Ascending aorta (tissue), 2 donors: ENCODE measurements around the gene OSBPL10. TPM values are rescaled to one million over a fixed set of nuclear protein-coding genes. Genes with fewer than 3 reads are reported as not detected.

Experiments
- DNase-seq, 2 donors: peaks; one replicate each; pipeline ENCODE4 v3.0.0-alpha.2; 2019; ENCODE audit warnings: low spot score in 2 of 2
- H3K27ac ChIP-seq, 2 donors: fragments of 200-600 bp; sonication (generic); one replicate each; pipeline ENCODE4 v1.5.1; 2016 to 2017; ENCODE audit warnings: mild to moderate bottlenecking in 1 of 2
- H3K27me3 ChIP-seq: fragments of 200-600 bp; sonication (generic); one replicate; pipeline ENCODE4 v1.5.1; 2017
- H3K36me3 ChIP-seq, 2 donors: fragments of 200-600 bp; sonication (generic); one replicate each; pipeline ENCODE4 v1.5.1; 2016
- H3K4me1 ChIP-seq, 2 donors: fragments of 200-600 bp; sonication (generic); one replicate each; pipeline ENCODE4 v1.5.1; 2016 to 2017; ENCODE audit warnings: mild to moderate bottlenecking in 1 of 2
- H3K4me3 ChIP-seq, 2 donors: fragments of 200-600 bp; sonication (generic); one replicate each; pipeline ENCODE4 v1.5.1; 2016 to 2017; ENCODE audit warnings: mild to moderate bottlenecking in 1 of 2
- H3K9me3 ChIP-seq, 2 donors: fragments of 200-600 bp; sonication (generic); one replicate each; pipeline ENCODE4 v1.5.1; 2016
- CTCF ChIP-seq, 3 experiments: fragments of 200-600 bp in 2 of 3; fragments of 450-650 bp in 1 of 3; sonication (generic) in 2 of 3; IDR thresholded peaks; one replicate each; pipeline ENCODE4 v1.5.1; 2016 to 2019; ENCODE audit warnings: antibody characterized with exemption in 3 of 3, mild to moderate bottlenecking in 1 of 3, moderate library complexity in 1 of 3
- intact Hi-C: fragments of 100-400 bp; cut with DNase I; formaldehyde crosslinking; loops from one replicate; pipeline ENCODE4 v1.15.1; 2023
- total RNA-seq: library from RNA; depleted of rRNA; stranded (reverse); fragments of >200 nt; gene quantifications from one replicate; pipeline ENCODE4 v1.1.0, GENCODE V29; 2016

Gene OSBPL10
- total RNA-seq, 1 donor from 2014 or later: 169 TPM

GRCh38 chr3:31936420-31937060 is 44.5 kb downstream of the OSBPL10 start:
- intact Hi-C loops: no loop called here

DNA sequence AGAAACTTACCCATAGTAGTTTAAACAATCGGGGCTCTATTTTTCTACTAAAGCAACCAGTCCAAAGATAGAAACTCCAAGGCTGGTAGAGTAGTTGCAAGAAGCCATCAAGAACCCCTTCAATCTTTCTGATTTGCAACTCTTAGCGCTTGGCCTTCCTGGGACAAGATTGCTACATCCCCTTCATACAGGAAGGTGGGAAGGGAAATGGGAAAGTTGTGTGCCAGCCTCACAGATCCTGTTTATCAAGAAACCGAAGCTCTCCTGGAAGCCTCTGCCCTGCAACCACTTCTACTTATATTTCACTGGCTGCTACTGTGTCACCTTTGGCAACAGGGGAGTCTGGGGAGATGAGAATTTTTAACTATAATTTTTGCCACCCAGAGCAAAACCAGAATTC is 46.2 kb downstream of the OSBPL10 start:
- Histone ChIP-seq H3K27me3 (no peaks in the 10 kb centered on the region), H3K4me3 (no peak overlapping the region), H3K9me3 (no peaks in the 10 kb centered on the region), H3K4me1 (peaks cover 0 to 10% of the 10 kb centered on the region in 2 donors), H3K36me3 (no peaks in the 10 kb centered on the region), H3K27ac (no peak overlapping the region)
- TF ChIP-seq CTCF (IDR thresholded peaks at IDR 0.05): no peak
- DNase-seq: no peak
- intact Hi-C loops: no loop called here

More at GRCh38 chr3:31936420-31937060, 44.5 kb downstream of the OSBPL10 start:
- Histone ChIP-seq H3K27me3 (no peaks in the 10 kb centered on the region), H3K27ac (peak overlapping the region in 1 of 2 donors; percentile 45), H3K4me3 (no peak overlapping the region), H3K36me3 (no peaks in the 10 kb centered on the region), H3K9me3 (no peaks in the 10 kb centered on the region), H3K4me1 (peaks cover 0 to 10% of the 10 kb centered on the region in 2 donors)
- no peak for TF ChIP-seq CTCF (IDR thresholded peaks at IDR 0.05)
- DNase-seq: no peak

- no peak overlapping the region for H3K4me3 ChIP-seq
- no peak overlapping the region for H3K27ac ChIP-seq
- intact Hi-C loops: no loop called here
- no peaks in the 10 kb centered on the region for H3K27me3 ChIP-seq
- no peak for TF ChIP-seq CTCF (IDR thresholded peaks at IDR 0.05)
- no peak for DNase-seq
- peaks cover 0 to 10% of the 10 kb centered on the region in 2 donors for H3K4me1 ChIP-seq
- no peaks in the 10 kb centered on the region for H3K36me3 ChIP-seq
- H3K9me3 ChIP-seq: no peaks in the 10 kb centered on the region
These were observed 47.0 kb downstream of the OSBPL10 start for GRCh38 chr3:31934018-31934417.

DNA sequence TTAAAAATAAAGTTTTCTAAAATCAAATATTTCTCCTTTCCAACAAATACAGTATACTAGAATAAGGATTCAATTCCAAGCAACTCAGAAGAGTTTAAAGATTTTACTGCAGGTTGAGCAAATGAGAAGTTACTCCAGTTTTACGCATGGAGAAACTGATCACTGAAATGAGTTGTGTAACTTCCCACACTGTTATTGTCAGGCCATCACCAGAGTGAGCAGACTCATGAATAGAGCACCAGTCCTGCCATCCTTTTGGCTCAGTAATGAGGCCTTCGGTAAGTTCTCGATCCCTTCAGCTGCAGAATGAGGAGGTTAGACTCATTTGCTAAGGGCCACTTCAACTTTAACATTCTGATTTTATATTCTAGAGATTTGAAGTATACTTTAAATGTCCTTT is 48.1 kb downstream of the OSBPL10 start:
- intact Hi-C loops: no loop called here
- DNase-seq: no peak
- no peak for TF ChIP-seq CTCF (IDR thresholded peaks at IDR 0.05)
- no peaks in the 10 kb centered on the region for H3K9me3 ChIP-seq
- H3K27ac ChIP-seq: no peak overlapping the region
- H3K4me1 ChIP-seq: peaks cover 0 to 10% of the 10 kb centered on the region in 2 donors
- H3K27me3 ChIP-seq: no peaks in the 10 kb centered on the region
- no peaks in the 10 kb centered on the region for H3K36me3 ChIP-seq
- no peak overlapping the region for H3K4me3 ChIP-seq

GRCh38 chr3:31929826-31930502 is 51.1 kb downstream of the OSBPL10 start:
- peaks cover 0 to 3% of the 10 kb centered on the region in 2 donors for H3K4me1 ChIP-seq
- H3K27me3 ChIP-seq: no peaks in the 10 kb centered on the region
- H3K9me3 ChIP-seq: no peaks in the 10 kb centered on the region
- H3K36me3 ChIP-seq: no peaks in the 10 kb centered on the region
- no peak for TF ChIP-seq CTCF (IDR thresholded peaks at IDR 0.05)
- no peak for DNase-seq
- no peak overlapping the region for H3K27ac ChIP-seq
- H3K4me3 ChIP-seq: no peak overlapping the region
- intact Hi-C loops: no loop called here
